ENCODE data around the gene C8G.

The C8G gene

GRCh38 chr9:136951541-136952320 lies 6.7 kb downstream of the C8G start, which contains the start of gene LCN12:
Gene LCN12 (plus strand): TSS chr9:136952273. CDS start chr9:136952328, 55 bp downstream.
- Histone ChIP-seq H4K20me1 (no peaks in the 10 kb centered on the region; a peak in 1 of 22 replicates), H3K9ac (no peak within 1 kb of the TSS), H3K4me3 (no peak within 1 kb of the TSS), H3K36me3 (no peaks in the 10 kb centered on the region), H3K27ac (no peak within 1 kb of the TSS), H3K9me3 (replicated peaks in 1 of 11) (peaks cover 0 to 4% (median 0%) of the 10 kb centered on the region in 11 experiments; a peak in 1 of 22 replicates), H3K4me1 (peaks cover 14 to 31% (median 28%) of the 10 kb centered on the region in 10 experiments), H3K4me2 (no peak within 1 kb of the TSS), H3K27me3 (no peaks in the 10 kb centered on the region)
- no peak for TF ChIP-seq Cebpa-rat (IDR thresholded peaks at IDR 0.05)

- TF ChIP-seq Cebpa-rat (IDR thresholded peaks at IDR 0.05) = no peak
- no peak overlapping the region for H3K27ac ChIP-seq
- H3K9ac ChIP-seq = no peak overlapping the region
Measured at GRCh38 chr9:136952321-136952850, 7.3 kb downstream of the C8G start.

GRCh38 chr9:136952876-136953770 lies 8.1 kb downstream of the C8G start:
- H3K36me3 ChIP-seq = no peaks in the 10 kb centered on the region
- H3K4me1 ChIP-seq = peaks cover 13 to 19% (median 17%) of the 10 kb centered on the region in 10 experiments
- no peak overlapping the region for H3K4me3 ChIP-seq
- no peaks in the 10 kb centered on the region for H3K27me3 ChIP-seq
- no peak overlapping the region for H3K27ac ChIP-seq
- H3K9ac ChIP-seq = no peak overlapping the region
- peaks cover 0 to 4% (median 0%) of the 10 kb centered on the region in 11 experiments; a peak in 1 of 22 replicates for H3K9me3 ChIP-seq (replicated peaks in 1 of 11)
- H3K4me2 ChIP-seq = no peak overlapping the region
- H4K20me1 ChIP-seq = no peaks in the 10 kb centered on the region; a peak in 1 of 22 replicates
- TF ChIP-seq Cebpa-rat (IDR thresholded peaks at IDR 0.05) = no peak

More at GRCh38 chr9:136952321-136952850, 7.3 kb downstream of the C8G start:
- H3K27me3 ChIP-seq = no peaks in the 10 kb centered on the region
- no peak overlapping the region for H3K4me3 ChIP-seq
- no peaks in the 10 kb centered on the region; a peak in 1 of 22 replicates for H4K20me1 ChIP-seq
- H3K4me2 ChIP-seq = no peak overlapping the region
- peaks cover 14 to 27% (median 24%) of the 10 kb centered on the region in 10 experiments for H3K4me1 ChIP-seq
- H3K36me3 ChIP-seq = no peaks in the 10 kb centered on the region
- peaks cover 0 to 4% (median 0%) of the 10 kb centered on the region in 11 experiments; a peak in 1 of 22 replicates for H3K9me3 ChIP-seq (replicated peaks in 1 of 11)

GRCh38 chr9:136953771-136954269 lies 8.8 kb downstream of the C8G start:
- H3K27me3 ChIP-seq = no peaks in the 10 kb centered on the region
- TF ChIP-seq Cebpa-rat (IDR thresholded peaks at IDR 0.05) = no peak
- no peak overlapping the region for H3K4me3 ChIP-seq
- no peak overlapping the region for H3K4me2 ChIP-seq
- peaks cover 9 to 14% (median 12%) of the 10 kb centered on the region in 10 experiments for H3K4me1 ChIP-seq
- H3K27ac ChIP-seq = no peak overlapping the region
- H4K20me1 ChIP-seq = no peaks in the 10 kb centered on the region; a peak in 1 of 22 replicates
- no peak overlapping the region for H3K9ac ChIP-seq
- peaks cover 0 to 4% (median 0%) of the 10 kb centered on the region in 11 experiments; a peak in 1 of 22 replicates for H3K9me3 ChIP-seq (replicated peaks in 1 of 11)
- no peaks in the 10 kb centered on the region for H3K36me3 ChIP-seq

- H3K27ac ChIP-seq = no peak overlapping the region
- no peaks in the 10 kb centered on the region for H3K27me3 ChIP-seq
- H4K20me1 ChIP-seq = no peaks in the 10 kb centered on the region; a peak in 1 of 22 replicates
- no peak overlapping the region for H3K4me3 ChIP-seq
- no peak overlapping the region for H3K9ac ChIP-seq
- no peak overlapping the region for H3K4me2 ChIP-seq
- TF ChIP-seq Cebpa-rat (IDR thresholded peaks at IDR 0.05) = no peak
- H3K36me3 ChIP-seq = no peaks in the 10 kb centered on the region
- H3K4me1 ChIP-seq = peaks cover 5 to 13% (median 8%) of the 10 kb centered on the region in 10 experiments; a peak in 19 of 20 replicates
- peaks cover 0 to 4% (median 0%) of the 10 kb centered on the region in 11 experiments; a peak in 1 of 22 replicates for H3K9me3 ChIP-seq (replicated peaks in 1 of 11)
Measured at GRCh38 chr9:136954270-136955083, 9.4 kb downstream of the C8G start.

GRCh38 chr9:136955202-136955942 lies 10.3 kb downstream of the C8G start:
- no peak for TF ChIP-seq Cebpa-rat (IDR thresholded peaks at IDR 0.05)

GRCh38 chr9:136955943-136956335 lies 10.9 kb downstream of the C8G start:
- Histone ChIP-seq H3K27me3 (no peaks in the 10 kb centered on the region), H3K4me2 (no peak overlapping the region), H3K4me3 (no peak overlapping the region), H4K20me1 (no peaks in the 10 kb centered on the region; a peak in 1 of 22 replicates), H3K27ac (no peak overlapping the region), H3K36me3 (no peaks in the 10 kb centered on the region), H3K9ac (no peak overlapping the region), H3K9me3 (replicated peaks in 1 of 11) (peaks cover 0 to 4% (median 0%) of the 10 kb centered on the region in 11 experiments; a peak in 1 of 22 replicates), H3K4me1 (peaks cover 0 to 10% (median 5%) of the 10 kb centered on the region in 10 experiments; a peak in 8 of 20 replicates)
- TF ChIP-seq Cebpa-rat (IDR thresholded peaks at IDR 0.05) = no peak

More at GRCh38 chr9:136955202-136955942, 10.3 kb downstream of the C8G start:
- Histone ChIP-seq H3K4me1 (peaks cover 3 to 16% (median 9%) of the 10 kb centered on the region in 10 experiments; a peak in 19 of 20 replicates), H3K9ac (no peak overlapping the region), H3K9me3 (replicated peaks in 1 of 11) (peaks cover 0 to 4% (median 0%) of the 10 kb centered on the region in 11 experiments; a peak in 1 of 22 replicates), H3K36me3 (no peaks in the 10 kb centered on the region), H3K27ac (no peak overlapping the region), H4K20me1 (no peaks in the 10 kb centered on the region; a peak in 1 of 22 replicates), H3K27me3 (no peaks in the 10 kb centered on the region), H3K4me2 (no peak overlapping the region), H3K4me3 (no peak overlapping the region)

Data from BLaER1 treated with 17β-estradiol and CSF1 and Interleukin-3, amounts not matched to agents 10 nM and 100 nM (cell line).